Natural killer cell (primary cell): Measurements from ENCODE around the gene CFAP299. TPM values are rescaled to one million over a fixed set of nuclear protein-coding genes. Genes with fewer than 3 reads are reported as not detected.

Source experiments
- ATAC-seq, 3 donors: fragments of 150-1000 bp in 2 of 3; fragments of 200-7000 bp in 1 of 3; cut with Tn5 transposase; 1 replicate in 1 of 3; 2 replicates in 2 of 3; pipeline ENCODE4 v1.10.0; 2021; ENCODE audit warnings: mild to moderate bottlenecking in 2 of 3, moderate library complexity in 2 of 3
- DNase-seq, 2 donors: peaks; one replicate each; pipeline versions ENCODE4 v3.0.0 to v3.0.0-alpha.2; 2013 to 2021; ENCODE audit warnings: mixed read lengths in 1 of 2
- H3K27ac ChIP-seq: one replicate; pipeline ENCODE4 v1.5.1; 2013; ENCODE audit warnings: mild to moderate bottlenecking, low read length
- H3K27me3 ChIP-seq: one replicate; pipeline ENCODE4 v1.6.1; 2013; ENCODE audit warnings: low read length; ENCODE audit not compliant: control insufficient read depth, insufficient read depth
- H3K36me3 ChIP-seq: one replicate; pipeline ENCODE4 v1.6.1; 2013; ENCODE audit warnings: low read length; ENCODE audit not compliant: control insufficient read depth, insufficient read depth
- H3K4me1 ChIP-seq: one replicate; pipeline ENCODE4 v1.6.1; 2013; ENCODE audit warnings: low read length; ENCODE audit not compliant: control insufficient read depth, insufficient read depth
- H3K4me3 ChIP-seq: one replicate; pipeline ENCODE4 v1.5.1; 2013; ENCODE audit warnings: low read length
- H3K9me3 ChIP-seq: one replicate; pipeline ENCODE4 v1.6.1; 2013; ENCODE audit warnings: low read length; ENCODE audit not compliant: control insufficient read depth, insufficient read depth
- H3K27ac Mint-ChIP-seq, 2 donors: one replicate each; pipeline ENCODE4 v1.8.0; 2022; ENCODE audit warnings: mild to moderate bottlenecking in 2 of 2, mixed read lengths in 2 of 2, moderate library complexity in 1 of 2
- H3K27me3 Mint-ChIP-seq, 2 donors: one replicate each; pipeline ENCODE4 v1.8.0; 2022; ENCODE audit warnings: low read depth in 2 of 2, mixed read lengths in 2 of 2
- H3K36me3 Mint-ChIP-seq: one replicate; pipeline ENCODE4 v1.8.0; 2022; ENCODE audit warnings: mixed read lengths
- H3K4me1 Mint-ChIP-seq, 2 donors: one replicate each; pipeline ENCODE4 v1.8.0; 2022; ENCODE audit warnings: mixed read lengths in 2 of 2
- H3K4me3 Mint-ChIP-seq: one replicate; pipeline ENCODE4 v1.8.0; 2022; ENCODE audit warnings: mild to moderate bottlenecking, moderate library complexity, mixed read lengths
- H3K9me3 Mint-ChIP-seq, 2 donors: one replicate each; pipeline ENCODE4 v1.8.0; 2022; ENCODE audit warnings: mixed read lengths in 2 of 2
- WGBS: methylation state at CpG from one replicate; pipeline ENCODE4 v1.1.7; 2013; ENCODE audit warnings: missing lambda C conversion rate; ENCODE audit not compliant: insufficient coverage; 5-methylcytosine and 5-hydroxymethylcytosine counted together
- intact Hi-C: fragments of 100-400 bp; cut with micrococcal nuclease; formaldehyde crosslinking; loops from one replicate; pipeline ENCODE4 v1.14.2; 2022
- total RNA-seq, 4 donors: library from RNA; stranded (reverse); fragments of 120-200 nt in 1 of 4; gene quantifications; one replicate each; pipeline versions ENCODE4 v1.2.3 to v1.2.4, GENCODE V29; 2013 to 2022
- TF ChIP-seq, protein P1 (sequence below): fragments of 200-600 bp; IDR thresholded peaks from one replicate; pipeline ENCODE4 v1.8.0; 2022; ENCODE audit warnings: antibody characterized with exemption

Gene CFAP299
- total RNA-seq, 3 donors from 2014 or later (not counting 1 experiment from before 2014, with no cell fraction given), result not detected

DNA sequence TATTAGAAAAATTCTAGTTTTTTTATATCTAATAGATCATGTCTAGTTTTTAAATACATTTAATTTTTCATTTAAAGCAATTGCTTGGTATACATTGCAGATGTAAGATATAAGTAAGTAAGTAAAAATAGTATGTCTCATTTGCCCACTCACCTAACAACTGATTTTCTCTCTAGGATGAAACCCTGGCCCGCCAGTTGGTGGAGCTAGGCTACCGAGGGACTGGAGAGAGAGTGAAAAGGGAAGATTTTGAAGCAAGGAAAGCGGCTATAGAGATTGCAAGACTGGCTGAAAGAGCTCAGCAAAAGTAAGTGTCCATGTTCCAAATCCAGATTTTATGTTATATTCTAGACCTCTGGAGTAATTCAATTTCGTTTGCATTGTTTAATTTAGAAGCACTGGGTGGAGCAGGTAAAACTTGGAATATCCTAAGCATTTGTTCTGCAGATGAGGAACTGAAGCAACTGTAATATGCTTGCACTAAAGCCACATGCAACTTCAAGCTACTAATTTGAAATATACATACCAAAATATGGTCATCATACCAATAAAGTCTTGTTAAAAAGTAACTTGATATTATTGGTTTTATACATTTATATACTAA is 27.1 kb downstream of the CFAP299 start:
- H3K27me3 ChIP-seq, result peaks cover 6% of the 10 kb centered on the region
- intact Hi-C loops, result loop anchor here (2.0 kb wide), 1 partner anchor 988 kb away; no protein-coding TSS in a partner anchor
- ATAC-seq, result peak in 2 of 3 donors; percentile 48 to 64

DNA sequence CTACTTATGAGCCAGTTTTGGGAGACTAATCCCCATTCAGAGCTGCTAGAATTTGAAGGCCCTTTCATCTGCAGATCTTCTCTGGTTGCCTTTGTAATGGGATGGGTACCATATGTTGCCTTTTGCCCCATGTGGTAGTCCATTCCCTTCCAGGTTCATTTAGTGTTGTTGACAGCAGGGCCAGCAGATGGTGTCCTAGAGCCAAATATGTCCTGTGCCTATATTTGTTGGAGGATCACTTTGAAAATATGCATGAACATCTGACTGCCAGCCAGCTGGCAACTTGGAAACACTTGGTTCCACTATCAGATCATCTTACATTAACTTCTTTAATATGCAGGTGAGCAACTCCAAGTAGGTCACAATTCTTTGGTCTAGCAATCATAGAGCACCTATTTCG is 30.4 kb downstream of the CFAP299 start:
- ATAC-seq (peak; percentile 70 to 88 (median 86)), DNase-seq (peak; percentile 42 to 78)
- no peak overlapping the region for H3K27ac ChIP-seq
- TF ChIP-seq, protein P1, sequence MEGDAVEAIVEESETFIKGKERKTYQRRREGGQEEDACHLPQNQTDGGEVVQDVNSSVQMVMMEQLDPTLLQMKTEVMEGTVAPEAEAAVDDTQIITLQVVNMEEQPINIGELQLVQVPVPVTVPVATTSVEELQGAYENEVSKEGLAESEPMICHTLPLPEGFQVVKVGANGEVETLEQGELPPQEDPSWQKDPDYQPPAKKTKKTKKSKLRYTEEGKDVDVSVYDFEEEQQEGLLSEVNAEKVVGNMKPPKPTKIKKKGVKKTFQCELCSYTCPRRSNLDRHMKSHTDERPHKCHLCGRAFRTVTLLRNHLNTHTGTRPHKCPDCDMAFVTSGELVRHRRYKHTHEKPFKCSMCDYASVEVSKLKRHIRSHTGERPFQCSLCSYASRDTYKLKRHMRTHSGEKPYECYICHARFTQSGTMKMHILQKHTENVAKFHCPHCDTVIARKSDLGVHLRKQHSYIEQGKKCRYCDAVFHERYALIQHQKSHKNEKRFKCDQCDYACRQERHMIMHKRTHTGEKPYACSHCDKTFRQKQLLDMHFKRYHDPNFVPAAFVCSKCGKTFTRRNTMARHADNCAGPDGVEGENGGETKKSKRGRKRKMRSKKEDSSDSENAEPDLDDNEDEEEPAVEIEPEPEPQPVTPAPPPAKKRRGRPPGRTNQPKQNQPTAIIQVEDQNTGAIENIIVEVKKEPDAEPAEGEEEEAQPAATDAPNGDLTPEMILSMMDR, result peak; percentile 71
- peaks cover 3% of the 10 kb centered on the region for H3K4me1 ChIP-seq
- peaks cover 3% of the 10 kb centered on the region for H3K9me3 ChIP-seq
- Mint-ChIP-seq H3K4me3 (no peak overlapping the region), H3K27ac (no peak overlapping the region), H3K4me1 (peaks cover 4 to 17% of the 10 kb centered on the region in 2 donors), H3K36me3 (no peaks in the 10 kb centered on the region), H3K27me3 (peaks cover 0 to 5% of the 10 kb centered on the region in 2 donors), H3K9me3 (peaks cover 0 to 2% of the 10 kb centered on the region in 2 donors)
- whole genome bisulfite sequencing, result 80% methylated on average over 1 of the region's 1 CpG
- no peaks in the 10 kb centered on the region for H3K36me3 ChIP-seq
- H3K27me3 ChIP-seq, result peaks cover 2% of the 10 kb centered on the region
- intact Hi-C loops, result loop anchor here (1.0 kb wide), 2 partner anchors 624 to 674 kb away; no protein-coding TSS in a partner anchor
- no peak overlapping the region for H3K4me3 ChIP-seq

More for the DNA sequence above, 27.1 kb downstream of the CFAP299 start:
- H3K27ac Mint-ChIP-seq, result no peak overlapping the region
- H3K4me3 Mint-ChIP-seq, result no peak overlapping the region
- H3K9me3 Mint-ChIP-seq, result no peaks in the 10 kb centered on the region
- H3K36me3 ChIP-seq, result no peaks in the 10 kb centered on the region
- peaks cover 18 to 30% of the 10 kb centered on the region in 2 donors for H3K27me3 Mint-ChIP-seq
- TF ChIP-seq, protein P1, result peak; percentile 57
- no peak overlapping the region for H3K27ac ChIP-seq
- peak in 1 of 2 donors; percentile 65 for DNase-seq
- H3K4me3 ChIP-seq, result no peak overlapping the region
- H3K4me1 ChIP-seq, result peaks cover 5% of the 10 kb centered on the region
- no peaks in the 10 kb centered on the region for H3K36me3 Mint-ChIP-seq
- no peaks in the 10 kb centered on the region for H3K9me3 ChIP-seq
- H3K4me1 Mint-ChIP-seq, result peaks cover 10 to 13% of the 10 kb centered on the region in 2 donors
- whole genome bisulfite sequencing, result 21% methylated on average over 4 of the region's 4 CpGs

DNA sequence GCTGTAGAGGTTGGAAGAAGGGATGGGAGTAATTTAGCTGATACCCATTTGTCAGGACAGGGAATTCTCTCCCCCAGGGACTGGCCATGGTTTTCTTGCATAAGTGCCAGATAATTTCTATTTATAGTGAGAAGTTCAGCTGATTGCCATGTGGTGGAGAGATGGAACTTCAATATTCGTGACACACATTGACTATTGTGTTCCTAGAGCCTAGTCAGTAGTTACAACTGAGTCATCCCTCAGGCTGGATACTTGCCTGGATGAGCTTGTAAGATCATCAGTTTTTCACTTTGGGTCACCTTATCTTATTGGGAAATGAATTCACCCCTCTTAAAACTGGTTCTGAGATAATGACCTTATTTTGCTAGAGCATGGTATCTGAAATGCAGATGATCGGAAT is 32.2 kb downstream of the CFAP299 start:
- no peak for ATAC-seq
- H3K4me1 Mint-ChIP-seq, result peaks cover 4 to 24% of the 10 kb centered on the region in 2 donors
- no peak overlapping the region for H3K4me3 Mint-ChIP-seq
- TF ChIP-seq, protein P1, result no peak
- no peaks in the 10 kb centered on the region for H3K36me3 Mint-ChIP-seq
- no peak overlapping the region for H3K27ac Mint-ChIP-seq
- peaks cover 0 to 5% of the 10 kb centered on the region in 2 donors for H3K27me3 Mint-ChIP-seq
- Histone ChIP-seq H3K27me3 (peaks cover 2% of the 10 kb centered on the region), H3K36me3 (no peaks in the 10 kb centered on the region), H3K4me3 (no peak overlapping the region), H3K4me1 (peaks cover 3% of the 10 kb centered on the region), H3K27ac (no peak overlapping the region), H3K9me3 (peaks cover 3% of the 10 kb centered on the region)
- H3K9me3 Mint-ChIP-seq, result peaks cover 0 to 10% of the 10 kb centered on the region in 2 donors
- intact Hi-C loops, result no loop called here
- no peak for DNase-seq
- WGBS, result 88% methylated on average over 2 of the region's 2 CpGs
